HEK293 (cell line): ENCODE measurements around the gene LRRC26.

Source experiments
- CTCF ChIA-PET: fragments of 350-600 bp; formaldehyde crosslinking; extraction: SDS; loops from one replicate; lab custom pipeline; 2021; ENCODE audit warnings: antibody characterized with exemption; lab: Yijun Ruan, JAX
- POLR2A ChIA-PET: fragments of 300-600 bp; formaldehyde crosslinking; extraction: SDS; loops from one replicate; lab custom pipeline; 2020; ENCODE audit warnings: antibody characterized with exemption, inconsistent platforms; lab: Yijun Ruan, JAX
- H3K27ac ChIP-seq: fragments of 200-500 bp; sonication (Bioruptor generic); 2 replicates; pipeline ENCODE4 v1.5.1; 2014; ENCODE audit warnings: low read depth, low read length, control low read depth, inconsistent platforms; ENCODE audit errors: extremely low read depth
- H3K36me3 ChIP-seq, 2 experiments: fragments of 200-500 bp in 1 of 2; sonication (Bioruptor generic) in 1 of 2; 1 replicate in 1 of 2; 2 replicates in 1 of 2; pipeline ENCODE4 v1.5.1; 2014 to 2017; ENCODE audit warnings: inconsistent platforms in 2 of 2, low read length in 2 of 2; ENCODE audit not compliant: control insufficient read depth in 2 of 2, insufficient read depth in 1 of 2
- H3K4me1 ChIP-seq: fragments of 200-500 bp; sonication (Bioruptor generic); 2 replicates; pipeline ENCODE4 v1.5.1; 2014; ENCODE audit warnings: mild to moderate bottlenecking, low read length, inconsistent platforms; ENCODE audit not compliant: control insufficient read depth, insufficient read depth
- H3K4me3 ChIP-seq: 2 replicates; pipeline ENCODE4 v1.5.1; 2011; ENCODE audit warnings: low read depth, mild to moderate bottlenecking, control low read depth, low read length, moderate library complexity
- H3K9me3 ChIP-seq: fragments of 200-500 bp; sonication (Bioruptor generic); 2 replicates; pipeline ENCODE4 v1.5.1; 2014; ENCODE audit warnings: low read depth, low read length, inconsistent platforms; ENCODE audit not compliant: control insufficient read depth, insufficient read depth
- BCL11B ChIP-seq: fragments of 450-650 bp; formaldehyde crosslinking; IDR thresholded peaks from 2 replicates; pipeline ENCODE4 v1.5.1; 2016; ENCODE audit warnings: low read depth, missing biosample characterization, missing genetic modification characterization
- GLIS2 ChIP-seq: fragments of 450-650 bp; formaldehyde crosslinking; IDR thresholded peaks from 2 replicates; pipeline ENCODE4 v1.5.1; 2016; ENCODE audit warnings: missing biosample characterization, missing genetic modification characterization
- KLF16 ChIP-seq: fragments of 450-650 bp; formaldehyde crosslinking; IDR thresholded peaks from 2 replicates; pipeline ENCODE4 v1.5.1; 2017; ENCODE audit warnings: missing biosample characterization, missing genetic modification characterization
- MEIS1 ChIP-seq: sonication (generic); formaldehyde crosslinking; IDR thresholded peaks from 2 replicates; pipeline ENCODE4 v1.8.1; 2022; ENCODE audit warnings: missing genetic modification reagents, mild to moderate bottlenecking, borderline replicate concordance
- OSR2 ChIP-seq: fragments of 450-650 bp; formaldehyde crosslinking; IDR thresholded peaks from 2 replicates; pipeline ENCODE4 v1.5.1; 2016; ENCODE audit warnings: missing biosample characterization, missing genetic modification characterization
- RBAK ChIP-seq: fragments of 450-650 bp; formaldehyde crosslinking; IDR thresholded peaks from 2 replicates; pipeline ENCODE4 v1.5.1; 2016; ENCODE audit warnings: missing biosample characterization, missing genetic modification characterization
- SCRT1 ChIP-seq: fragments of 450-650 bp; formaldehyde crosslinking; IDR thresholded peaks from 2 replicates; pipeline ENCODE4 v1.5.1; 2016; ENCODE audit warnings: missing biosample characterization, missing genetic modification characterization, borderline replicate concordance
- SCRT2 ChIP-seq: fragments of 450-650 bp; formaldehyde crosslinking; IDR thresholded peaks from 2 replicates; pipeline ENCODE4 v1.5.1; 2016; ENCODE audit warnings: missing biosample characterization, missing genetic modification characterization
- SP2 ChIP-seq: fragments of 450-650 bp; formaldehyde crosslinking; IDR thresholded peaks from 2 replicates; pipeline ENCODE4 v1.5.1; 2016; ENCODE audit warnings: missing biosample characterization, missing genetic modification characterization
- YY1 ChIP-seq: fragments of 450-650 bp; formaldehyde crosslinking; IDR thresholded peaks from 2 replicates; pipeline ENCODE4 v1.5.1; 2018; ENCODE audit warnings: missing biosample characterization, missing genetic modification characterization
- ZBTB6 ChIP-seq: fragments of 450-650 bp; formaldehyde crosslinking; IDR thresholded peaks from 2 replicates; pipeline ENCODE4 v1.5.1; 2017; ENCODE audit warnings: missing biosample characterization, missing genetic modification characterization
- ZFHX2 ChIP-seq: fragments of 450-650 bp; formaldehyde crosslinking; conservative IDR thresholded peaks from 2 replicates; pipeline ENCODE4 v1.5.1; 2016; ENCODE audit warnings: missing biosample characterization, missing genetic modification characterization
- ZIC2 ChIP-seq: fragments of 450-650 bp; formaldehyde crosslinking; IDR thresholded peaks from 2 replicates; pipeline ENCODE4 v1.5.1; 2016; ENCODE audit warnings: missing biosample characterization, missing genetic modification characterization
- ZNF19 ChIP-seq: fragments of 450-650 bp; formaldehyde crosslinking; IDR thresholded peaks from 2 replicates; pipeline ENCODE4; 2016; ENCODE audit warnings: missing biosample characterization, missing genetic modification characterization, low read depth
- ZNF335 ChIP-seq: fragments of 450-650 bp; formaldehyde crosslinking; conservative IDR thresholded peaks from 2 replicates; pipeline ENCODE4 v1.5.1; 2016; ENCODE audit warnings: missing biosample characterization, missing genetic modification characterization
- ZNF639 ChIP-seq: fragments of 450-650 bp; formaldehyde crosslinking; IDR thresholded peaks from 2 replicates; pipeline ENCODE4 v1.5.1; 2016; ENCODE audit warnings: missing biosample characterization, missing genetic modification characterization
- ZNF660 ChIP-seq: fragments of 450-650 bp; IDR thresholded peaks from 2 replicates; pipeline ENCODE4 v1.5.1; 2018; ENCODE audit warnings: missing biosample characterization, mild to moderate bottlenecking, missing genetic modification characterization
- ZNF692 ChIP-seq: fragments of 450-650 bp; formaldehyde crosslinking; IDR thresholded peaks from 2 replicates; pipeline ENCODE4 v1.5.1; 2016; ENCODE audit warnings: missing biosample characterization, missing genetic modification characterization
- ZSCAN30 ChIP-seq: fragments of 450-650 bp; IDR thresholded peaks from 2 replicates; pipeline ENCODE4 v1.5.1; 2018; ENCODE audit warnings: missing biosample characterization, mild to moderate bottlenecking, missing genetic modification characterization, moderate library complexity
- TF ChIP-seq, protein P1 (sequence below): fragments of 450-650 bp; formaldehyde crosslinking; IDR thresholded peaks from 2 replicates; pipeline ENCODE4 v1.5.1; 2016; ENCODE audit warnings: missing biosample characterization, missing genetic modification characterization
- TF ChIP-seq, protein P2 (sequence below): fragments of 450-650 bp; formaldehyde crosslinking; IDR thresholded peaks from 2 replicates; pipeline ENCODE4 v1.5.1; 2016; ENCODE audit warnings: missing biosample characterization, missing genetic modification characterization
- TF ChIP-seq, protein P3 (sequence below): fragments of 450-650 bp; formaldehyde crosslinking; IDR thresholded peaks from 2 replicates; pipeline ENCODE4 v1.5.1; 2017; ENCODE audit warnings: missing biosample characterization, missing genetic modification characterization

Gene LRRC26

DNA sequence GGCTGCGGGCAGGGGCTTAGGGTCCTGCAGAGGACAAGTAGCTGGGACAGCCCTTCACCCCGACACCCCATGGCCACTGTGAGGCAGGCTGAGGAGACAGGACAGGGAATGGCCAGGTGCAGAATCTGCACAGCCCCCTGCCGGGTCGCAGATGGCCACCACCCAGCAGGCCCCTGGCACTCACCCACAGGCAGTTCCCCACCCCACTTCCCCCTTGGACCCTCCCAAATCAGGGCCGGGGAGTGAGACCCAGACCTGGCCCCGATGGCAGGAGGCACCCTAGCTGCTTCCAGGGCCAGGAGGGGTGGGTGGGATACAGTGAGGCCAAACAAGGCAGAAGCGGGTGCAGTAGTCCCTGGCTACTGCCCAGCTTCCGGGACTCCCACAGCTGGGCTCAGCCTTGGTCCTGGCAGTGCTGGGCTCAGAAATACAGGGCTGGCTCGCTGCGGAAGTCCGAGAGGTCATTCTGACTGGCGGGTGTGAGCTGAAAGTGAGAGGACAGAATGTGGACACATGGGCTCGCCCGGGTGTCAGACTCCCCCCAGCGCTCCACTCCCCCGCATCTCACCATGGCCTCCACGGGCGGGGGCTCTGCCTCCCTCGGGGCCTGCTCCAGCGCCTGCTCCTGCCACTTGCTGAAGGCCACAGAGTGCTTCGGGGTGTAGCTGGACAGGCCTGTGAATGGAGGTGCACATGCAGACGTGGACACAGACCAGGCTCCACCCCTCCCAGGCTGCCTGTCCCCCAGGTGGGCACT is 22.0 kb upstream of the LRRC26 start:
- Histone ChIP-seq H3K27ac (no peak overlapping the region), H3K4me1 (peaks cover 13% of the 10 kb centered on the region), H3K4me3 (no peak overlapping the region), H3K36me3 (peaks cover 0 to 37% of the 10 kb centered on the region in 2 experiments; a peak in 1 of 3 replicates), H3K9me3 (no peaks in the 10 kb centered on the region)
- CTCF ChIA-PET, result interaction anchor here (0.6 to 2.3 kb wide), 5 partner anchors 13 to 45 kb away, joined by 3 to 9 read pairs (median 4); partner anchors contain the start of genes NDOR1, RNF224 and TMEM203
- POLR2A ChIA-PET, result interaction anchor here (0.6 to 7.1 kb wide), 12 partner anchors 11 to 157 kb away, joined by 3 to 178 read pairs (median 4); partner anchors contain the start of genes LRRC26, MAN1B1, NDOR1 and TMEM203
- TF ChIP-seq ZNF692 (no peak), SCRT1 (tag by site-specific recombination) (no peak), ZNF19 (tag by site-specific recombination) (no peak), RBAK (tag by site-specific recombination) (no peak), YY1 (tag by site-specific recombination) (no peak), ZNF660 (no peak), BCL11B (tag by site-specific recombination) (no peak; the same call in 1 of the 2 replicates), OSR2 (peak; percentile 66), ZNF335 (no peak), ZBTB6 (tag by site-specific recombination) (peak; percentile 8; the same call in 1 of the 2 replicates), MEIS1 (CRISPR knock-in tag) (no peak), SP2 (tag by site-specific recombination) (0 out of 2 replicates have a peak, but pooled peaks have one; percentile 16)
- TF ChIP-seq, protein P1, sequence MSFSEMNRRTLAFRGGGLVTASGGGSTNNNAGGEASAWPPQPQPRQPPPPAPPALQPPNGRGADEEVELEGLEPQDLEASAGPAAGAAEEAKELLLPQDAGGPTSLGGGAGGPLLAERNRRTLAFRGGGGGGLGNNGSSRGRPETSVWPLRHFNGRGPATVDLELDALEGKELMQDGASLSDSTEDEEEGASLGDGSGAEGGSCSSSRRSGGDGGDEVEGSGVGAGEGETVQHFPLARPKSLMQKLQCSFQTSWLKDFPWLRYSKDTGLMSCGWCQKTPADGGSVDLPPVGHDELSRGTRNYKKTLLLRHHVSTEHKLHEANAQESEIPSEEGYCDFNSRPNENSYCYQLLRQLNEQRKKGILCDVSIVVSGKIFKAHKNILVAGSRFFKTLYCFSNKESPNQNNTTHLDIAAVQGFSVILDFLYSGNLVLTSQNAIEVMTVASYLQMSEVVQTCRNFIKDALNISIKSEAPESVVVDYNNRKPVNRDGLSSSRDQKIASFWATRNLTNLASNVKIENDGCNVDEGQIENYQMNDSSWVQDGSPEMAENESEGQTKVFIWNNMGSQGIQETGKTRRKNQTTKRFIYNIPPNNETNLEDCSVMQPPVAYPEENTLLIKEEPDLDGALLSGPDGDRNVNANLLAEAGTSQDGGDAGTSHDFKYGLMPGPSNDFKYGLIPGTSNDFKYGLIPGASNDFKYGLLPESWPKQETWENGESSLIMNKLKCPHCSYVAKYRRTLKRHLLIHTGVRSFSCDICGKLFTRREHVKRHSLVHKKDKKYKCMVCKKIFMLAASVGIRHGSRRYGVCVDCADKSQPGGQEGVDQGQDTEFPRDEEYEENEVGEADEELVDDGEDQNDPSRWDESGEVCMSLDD (tag by site-specific recombination), result 0 out of 2 replicates have a peak, but pooled peaks have one; percentile 7
- TF ChIP-seq, protein P2, sequence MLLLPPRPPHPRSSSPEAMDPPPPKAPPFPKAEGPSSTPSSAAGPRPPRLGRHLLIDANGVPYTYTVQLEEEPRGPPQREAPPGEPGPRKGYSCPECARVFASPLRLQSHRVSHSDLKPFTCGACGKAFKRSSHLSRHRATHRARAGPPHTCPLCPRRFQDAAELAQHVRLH, result no peak

- ChIA-PET CTCF (interaction anchor here (0.8 to 2.9 kb wide), 3 partner anchors 15 to 46 kb away, joined by 3 to 15 read pairs (median 4); no protein-coding TSS in a partner anchor), POLR2A (interaction anchor here (1.3 to 7.1 kb wide), 4 partner anchors 14 to 32 kb away, joined by 5 to 178 read pairs (median 11); partner anchors contain the start of genes NDOR1, TMEM203 and TPRN)
- Histone ChIP-seq H3K27ac (no peak overlapping the region), H3K4me3 (no peak overlapping the region), H3K9me3 (no peaks in the 10 kb centered on the region), H3K36me3 (peaks cover 0 to 43% of the 10 kb centered on the region in 2 experiments; a peak in 1 of 3 replicates), H3K4me1 (peaks cover 14% of the 10 kb centered on the region)
- TF ChIP-seq, protein P1 (tag by site-specific recombination), result 0 out of 2 replicates have a peak, but pooled peaks have one; percentile 21
- TF ChIP-seq BCL11B (tag by site-specific recombination) (peak; percentile 75), GLIS2 (tag by site-specific recombination) (peak; percentile 67; the same call in 1 of the 2 replicates), SCRT2 (tag by site-specific recombination) (peak; percentile 90), ZFHX2 (tag by site-specific recombination) (peak; percentile 27; the same call in 1 of the 2 replicates), KLF16 (tag by site-specific recombination) (no peak), ZNF639 (tag by site-specific recombination) (no peak), ZIC2 (tag by site-specific recombination) (peak; percentile 71), ZSCAN30 (tag by site-specific recombination) (no peak)
- TF ChIP-seq, protein P3, sequence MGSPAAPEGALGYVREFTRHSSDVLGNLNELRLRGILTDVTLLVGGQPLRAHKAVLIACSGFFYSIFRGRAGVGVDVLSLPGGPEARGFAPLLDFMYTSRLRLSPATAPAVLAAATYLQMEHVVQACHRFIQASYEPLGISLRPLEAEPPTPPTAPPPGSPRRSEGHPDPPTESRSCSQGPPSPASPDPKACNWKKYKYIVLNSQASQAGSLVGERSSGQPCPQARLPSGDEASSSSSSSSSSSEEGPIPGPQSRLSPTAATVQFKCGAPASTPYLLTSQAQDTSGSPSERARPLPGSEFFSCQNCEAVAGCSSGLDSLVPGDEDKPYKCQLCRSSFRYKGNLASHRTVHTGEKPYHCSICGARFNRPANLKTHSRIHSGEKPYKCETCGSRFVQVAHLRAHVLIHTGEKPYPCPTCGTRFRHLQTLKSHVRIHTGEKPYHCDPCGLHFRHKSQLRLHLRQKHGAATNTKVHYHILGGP (tag by site-specific recombination), result no peak
These were observed 21.4 kb upstream of the LRRC26 start for GRCh38 chr9:137191245-137191644.
